WI38 (cell line): ENCODE data around the gene LBP.
"Not testable (repeated sequence)": the region's sequence is repeated elsewhere in the genome, so short reads cannot be mapped to it uniquely, and the experiment has no call there.

ENCODE experiments used
- H3K4me3 ChIP-seq: 2 replicates; pipeline ENCODE4 v1.5.1; 2011; ENCODE audit warnings: low read depth, mild to moderate bottlenecking, control low read depth, low read length
- TF ChIP-seq, protein P1 (sequence below): IDR thresholded peaks from 2 replicates; pipeline ENCODE4 v1.5.1; 2012; ENCODE audit warnings: low read depth, mild to moderate bottlenecking, control low read depth, low read length

Gene LBP

DNA sequence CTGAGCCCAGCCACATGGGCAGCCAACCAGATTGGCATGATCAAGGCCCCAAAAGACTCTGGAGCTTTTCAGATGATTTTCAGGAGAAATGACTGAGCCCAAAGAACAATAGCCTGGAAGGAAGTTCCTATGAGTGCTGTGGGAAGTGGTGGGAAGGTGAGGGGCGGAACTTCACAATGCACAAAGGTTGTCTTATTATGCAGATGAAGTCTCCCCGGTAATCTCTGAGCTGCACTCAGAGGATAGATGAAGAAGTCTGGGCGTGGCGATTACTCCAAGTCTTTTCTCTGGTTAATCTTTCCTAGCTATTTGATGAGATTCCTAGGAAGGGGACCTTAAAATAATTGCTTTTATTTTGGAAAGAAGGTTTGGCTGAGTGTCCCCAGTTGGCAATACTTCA is 36.9 kb downstream of the LBP start:
- no peak overlapping the region for H3K4me3 ChIP-seq
- TF ChIP-seq, protein P1, sequence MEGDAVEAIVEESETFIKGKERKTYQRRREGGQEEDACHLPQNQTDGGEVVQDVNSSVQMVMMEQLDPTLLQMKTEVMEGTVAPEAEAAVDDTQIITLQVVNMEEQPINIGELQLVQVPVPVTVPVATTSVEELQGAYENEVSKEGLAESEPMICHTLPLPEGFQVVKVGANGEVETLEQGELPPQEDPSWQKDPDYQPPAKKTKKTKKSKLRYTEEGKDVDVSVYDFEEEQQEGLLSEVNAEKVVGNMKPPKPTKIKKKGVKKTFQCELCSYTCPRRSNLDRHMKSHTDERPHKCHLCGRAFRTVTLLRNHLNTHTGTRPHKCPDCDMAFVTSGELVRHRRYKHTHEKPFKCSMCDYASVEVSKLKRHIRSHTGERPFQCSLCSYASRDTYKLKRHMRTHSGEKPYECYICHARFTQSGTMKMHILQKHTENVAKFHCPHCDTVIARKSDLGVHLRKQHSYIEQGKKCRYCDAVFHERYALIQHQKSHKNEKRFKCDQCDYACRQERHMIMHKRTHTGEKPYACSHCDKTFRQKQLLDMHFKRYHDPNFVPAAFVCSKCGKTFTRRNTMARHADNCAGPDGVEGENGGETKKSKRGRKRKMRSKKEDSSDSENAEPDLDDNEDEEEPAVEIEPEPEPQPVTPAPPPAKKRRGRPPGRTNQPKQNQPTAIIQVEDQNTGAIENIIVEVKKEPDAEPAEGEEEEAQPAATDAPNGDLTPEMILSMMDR: no peak

DNA sequence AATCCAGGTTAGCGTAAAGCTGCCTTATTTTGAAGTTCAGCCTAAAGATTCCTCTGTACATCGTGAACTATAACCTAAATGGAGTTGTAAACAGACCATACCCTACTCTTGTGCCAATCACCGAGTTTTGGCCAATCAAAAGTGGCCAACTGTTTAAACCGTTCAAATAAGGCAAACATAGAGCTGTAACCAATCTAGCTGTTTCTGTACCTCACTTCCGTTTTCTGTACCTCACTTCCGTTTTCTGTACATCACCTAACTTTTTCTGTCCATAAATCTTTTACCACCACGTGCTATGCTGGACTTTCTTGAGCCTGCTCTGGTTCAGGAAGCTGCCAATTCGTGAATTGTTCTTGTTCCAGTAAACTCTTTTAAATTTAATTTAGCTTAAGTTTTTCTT is 39.7 kb downstream of the LBP start:
- H3K4me3 ChIP-seq: no peak overlapping the region
- TF ChIP-seq, protein P1: no peak

DNA sequence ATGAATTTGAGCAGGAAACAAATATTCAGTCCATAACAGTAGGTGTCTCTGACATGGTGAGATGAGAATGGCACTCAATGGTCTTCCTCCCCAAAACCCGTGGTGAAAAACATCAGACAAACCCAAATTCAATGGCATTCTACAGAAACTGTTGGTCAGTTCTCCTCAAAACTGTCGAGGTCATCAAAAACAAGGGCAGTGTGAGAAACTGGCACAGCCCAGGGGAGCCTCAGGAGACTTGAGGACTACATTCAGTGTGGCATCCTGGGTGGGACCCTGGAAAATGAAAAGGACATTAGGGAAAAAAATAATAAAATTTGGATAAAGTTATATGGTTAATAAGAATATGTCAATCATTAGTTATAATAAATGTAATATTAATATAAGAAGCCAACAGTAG is 40.6 kb downstream of the LBP start:
- TF ChIP-seq, protein P1: no peak
- H3K4me3 ChIP-seq: no peak overlapping the region

DNA sequence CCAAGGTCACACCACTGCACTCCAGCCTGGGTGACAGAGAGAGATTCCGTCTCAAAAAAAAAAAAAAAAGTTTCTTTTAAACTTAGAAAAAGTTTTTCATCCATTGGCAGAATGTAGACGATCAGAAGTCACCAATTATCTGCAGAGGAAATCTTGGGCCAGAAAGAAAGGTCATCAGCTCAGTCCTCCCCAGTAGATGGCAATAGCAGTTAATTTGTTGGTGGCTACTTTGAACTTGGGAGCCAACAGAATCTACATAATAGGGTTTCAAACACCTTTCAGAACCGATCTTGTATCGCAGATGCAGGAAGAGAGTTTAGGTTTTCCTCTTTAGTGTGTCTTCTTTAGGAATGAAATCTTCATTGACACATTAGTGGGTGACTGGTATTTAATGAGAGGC is 41.7 kb downstream of the LBP start:
- TF ChIP-seq, protein P1: no peak
- no peak overlapping the region for H3K4me3 ChIP-seq

DNA sequence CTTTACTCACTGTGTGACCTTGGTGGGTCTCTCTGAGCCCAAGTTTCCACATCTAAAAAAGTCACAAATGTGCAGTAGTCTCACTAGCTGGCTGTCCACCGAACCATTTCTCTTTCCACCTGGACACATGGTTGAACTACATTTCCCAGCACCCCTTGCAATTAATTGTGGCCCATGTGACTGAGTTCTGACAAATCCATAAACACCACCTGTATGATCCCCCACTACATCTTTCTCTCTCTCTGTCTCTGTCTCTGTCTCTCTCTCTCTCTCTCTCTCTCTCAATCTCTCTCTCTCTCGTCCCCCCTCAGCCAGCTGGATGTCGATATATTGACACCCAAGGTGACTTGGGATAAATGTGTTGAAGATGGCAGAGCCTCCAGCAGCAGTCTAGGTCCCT is 46.1 kb downstream of the LBP start:
- TF ChIP-seq, protein P1: no peak

DNA sequence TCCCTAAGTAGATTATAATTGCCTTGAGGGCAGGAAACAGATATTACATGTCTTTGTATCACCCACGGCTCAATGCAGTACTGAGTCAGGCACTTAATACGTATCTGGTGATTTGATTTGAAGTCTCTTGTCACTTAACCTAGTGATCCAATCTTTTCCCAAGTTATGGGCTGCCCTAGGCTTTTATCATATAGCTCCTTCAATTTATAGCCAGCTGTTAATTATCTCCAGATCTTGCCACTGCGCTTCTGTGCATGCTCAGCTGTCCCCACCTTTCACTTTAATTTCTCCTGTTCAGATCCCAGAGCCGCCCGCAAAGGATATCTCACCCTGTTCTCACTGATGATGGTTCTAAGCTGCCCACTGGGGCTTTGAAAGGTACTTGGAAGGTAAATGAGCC is 47.0 kb downstream of the LBP start:
- TF ChIP-seq, protein P1: no peak
- no peak overlapping the region for H3K4me3 ChIP-seq

More for the DNA sequence above, 46.1 kb downstream of the LBP start:
- H3K4me3 ChIP-seq: no peak overlapping the region

DNA sequence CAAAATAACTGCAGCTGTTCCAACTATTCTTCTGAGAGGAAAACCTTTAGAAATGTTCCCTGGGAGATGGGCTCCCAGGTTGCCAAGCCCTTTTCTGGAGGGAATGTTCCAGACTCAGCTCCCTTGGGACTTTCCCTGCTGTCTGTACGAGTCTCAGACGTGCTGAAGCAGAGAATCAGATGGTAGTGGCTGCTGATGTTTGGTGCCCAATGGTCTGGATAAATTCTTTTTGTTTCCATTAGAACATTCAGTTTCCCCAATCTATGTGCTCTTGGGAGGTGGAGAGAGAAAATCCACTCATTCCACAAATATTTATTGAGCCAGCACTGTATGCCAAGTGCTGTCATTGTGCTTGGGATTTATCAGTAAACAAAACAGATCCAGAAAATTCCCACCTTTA is 48.9 kb downstream of the LBP start:
- TF ChIP-seq, protein P1: no peak
- no peak overlapping the region for H3K4me3 ChIP-seq

DNA sequence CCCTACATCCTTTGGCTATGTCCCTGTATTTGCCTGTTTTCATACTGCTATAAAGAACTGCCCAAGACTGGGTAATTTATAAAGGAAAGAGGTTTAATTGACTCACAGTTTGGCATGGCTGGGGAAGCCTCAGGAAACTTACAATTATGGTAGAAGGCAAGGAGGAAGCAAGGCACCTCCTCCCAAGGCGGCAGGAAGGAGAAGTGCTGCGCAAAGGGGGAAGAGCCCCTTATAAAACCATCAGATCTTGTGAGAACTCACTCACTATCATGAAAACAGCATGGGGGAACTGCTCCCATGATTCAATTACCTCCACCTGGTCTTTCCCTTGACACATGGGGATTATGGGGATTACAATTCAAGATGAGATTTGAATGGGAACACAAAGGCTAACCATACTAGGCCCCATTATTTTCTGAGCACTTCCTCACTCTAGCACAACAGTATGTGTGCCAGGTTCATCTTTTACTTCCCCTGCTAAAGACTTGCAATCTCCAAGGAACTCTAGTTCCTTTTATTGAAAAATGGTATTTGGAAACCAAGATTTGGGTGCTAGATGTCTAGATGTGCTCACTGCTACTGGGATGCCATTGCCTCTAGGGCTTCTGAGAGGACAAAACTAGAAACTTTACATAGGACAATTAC is 49.6 kb downstream of the LBP start:
- not testable (repeated sequence) for H3K4me3 ChIP-seq
